Measurements from ENCODE around the gene PTGES3L.

GRCh38 chr17:42999003-42999525 is 19.2 kb upstream of the PTGES3L start:
- TF ChIP-seq EZH2phosphoT487 (IDR thresholded peaks at IDR 0.05; ENCODE audit: insufficient read depth, low read depth) (no peak), EZH2 (IDR thresholded peaks at IDR 0.05; ENCODE audit: insufficient read depth, poor library complexity, severe bottlenecking) (no peak)

All from GM23248 (cell line).